Liver (tissue), 9 donors: ENCODE data around the gene PTPRC. TPM values are rescaled to one million over a fixed set of nuclear protein-coding genes. Genes with fewer than 3 reads are reported as not detected.

Source experiments
- DNase-seq: peaks from one replicate; pipeline ENCODE4 v3.0.0-alpha.2; 2017; ENCODE audit warnings: low spot score
- H3K27ac ChIP-seq, 2 donors: one replicate each; pipeline ENCODE4 v1.7.0; 2013; ENCODE audit warnings: inconsistent platforms in 2 of 2, low read length in 2 of 2, control low read depth in 1 of 2, low read depth in 1 of 2, mild to moderate bottlenecking in 1 of 2
- H3K27me3 ChIP-seq, 4 donors: one replicate each; pipeline versions ENCODE4 v1.6.1 to v1.7.0; 2013; ENCODE audit warnings: low read length in 3 of 4, inconsistent platforms in 1 of 4, mild to moderate bottlenecking in 1 of 4, moderate library complexity in 1 of 4; ENCODE audit not compliant: control insufficient read depth in 4 of 4, insufficient read depth in 4 of 4
- H3K36me3 ChIP-seq, 4 donors: one replicate each; pipeline versions ENCODE4 v1.6.1 to v1.7.0; 2013; ENCODE audit warnings: low read length in 3 of 4, mild to moderate bottlenecking in 3 of 4, low read depth in 1 of 4, moderate library complexity in 1 of 4; ENCODE audit not compliant: control insufficient read depth in 4 of 4, insufficient read depth in 3 of 4
- H3K4me1 ChIP-seq, 4 donors: one replicate each; pipeline versions ENCODE4 v1.6.1 to v1.7.0; 2013; ENCODE audit warnings: low read length in 3 of 4, mild to moderate bottlenecking in 3 of 4, moderate library complexity in 1 of 4; ENCODE audit not compliant: control insufficient read depth in 4 of 4, insufficient read depth in 4 of 4
- H3K4me3 ChIP-seq, 3 donors: one replicate each; pipeline versions ENCODE4 v1.6.1 to v1.7.0; 2013; ENCODE audit warnings: low read length in 3 of 3, control low read depth in 1 of 3, low read depth in 1 of 3, mild to moderate bottlenecking in 1 of 3
- H3K9ac ChIP-seq, 2 donors: one replicate each; pipeline ENCODE4 v1.7.0; 2013; ENCODE audit warnings: low read length in 2 of 2, mild to moderate bottlenecking in 2 of 2, moderate library complexity in 2 of 2, control low read depth in 1 of 2, low read depth in 1 of 2
- H3K9me3 ChIP-seq, 4 donors: one replicate each; pipeline versions ENCODE4 v1.6.1 to v1.7.0; 2013; ENCODE audit warnings: low read length in 3 of 4; ENCODE audit not compliant: control insufficient read depth in 4 of 4
- ATF3 ChIP-seq: IDR thresholded peaks from 2 replicates; pipeline ENCODE4 v1.6.1; 2016; ENCODE audit warnings: antibody characterized with exemption
- CTCF ChIP-seq: fragments of 150-350 bp; IDR thresholded peaks from 2 replicates; pipeline ENCODE4 v1.5.1; 2017; ENCODE audit warnings: improper control_type of control experiment, low read depth, low read length; ENCODE audit not compliant: missing input control
- EGR1 ChIP-seq, 2 donors: IDR thresholded peaks; 2 replicates each; pipeline ENCODE4 v1.6.1; 2016 to 2018; ENCODE audit warnings: antibody characterized with exemption in 2 of 2, low read depth in 2 of 2
- FOXA2 ChIP-seq: IDR thresholded peaks from 2 replicates; pipeline ENCODE4 v1.6.1; 2016; ENCODE audit warnings: antibody characterized with exemption
- GABPA ChIP-seq, 2 donors: IDR thresholded peaks in 1 of 2; conservative IDR thresholded peaks in 1 of 2; 2 replicates each; pipeline ENCODE4 v1.6.1; 2016; ENCODE audit warnings: antibody characterized with exemption in 2 of 2, mild to moderate bottlenecking in 1 of 2, moderate library complexity in 1 of 2
- JUND ChIP-seq, 2 donors: IDR thresholded peaks; 2 replicates each; pipeline ENCODE4 v1.6.1; 2016; ENCODE audit warnings: antibody characterized with exemption in 2 of 2
- MAX ChIP-seq: IDR thresholded peaks from 2 replicates; pipeline ENCODE4 v1.6.1; 2016; ENCODE audit warnings: antibody characterized with exemption
- NR2F2 ChIP-seq: IDR thresholded peaks from 2 replicates; pipeline ENCODE4 v1.6.1; 2016; ENCODE audit warnings: antibody characterized with exemption
- RAD21 ChIP-seq, 2 donors: IDR thresholded peaks; 2 replicates each; pipeline ENCODE4 v1.6.1; 2016; ENCODE audit warnings: antibody characterized with exemption in 2 of 2, mild to moderate bottlenecking in 2 of 2
- REST ChIP-seq: IDR thresholded peaks from 2 replicates; pipeline ENCODE4 v1.6.1; 2016; ENCODE audit warnings: antibody characterized with exemption, mild to moderate bottlenecking
- RXRA ChIP-seq, 2 donors: IDR thresholded peaks; 2 replicates each; pipeline ENCODE4 v1.6.1; 2017 to 2018; ENCODE audit warnings: antibody characterized with exemption in 2 of 2, mild to moderate bottlenecking in 1 of 2
- SP1 ChIP-seq: IDR thresholded peaks from 2 replicates; pipeline ENCODE4 v1.6.1; 2018; ENCODE audit warnings: antibody characterized with exemption, mild to moderate bottlenecking
- TAF1 ChIP-seq: conservative IDR thresholded peaks from 2 replicates; pipeline ENCODE4 v1.6.1; 2016; ENCODE audit warnings: antibody characterized with exemption, mild to moderate bottlenecking
- YY1 ChIP-seq: IDR thresholded peaks from 2 replicates; pipeline ENCODE4 v1.6.1; 2016; ENCODE audit warnings: antibody characterized with exemption, mild to moderate bottlenecking
- ZBTB33 ChIP-seq: IDR thresholded peaks from 2 replicates; pipeline ENCODE4 v1.6.1; 2016; ENCODE audit warnings: antibody characterized with exemption
- WGBS: extraction: QIAGEN DNeasy Blood & Tissue Kit; methylation state at CpG from one replicate; pipeline ENCODE4 v1.1.7; 2013; 5-methylcytosine and 5-hydroxymethylcytosine counted together
- polyA plus RNA-seq, 2 donors: library from polyadenylated mRNA; stranded (reverse) in 1 of 2; unstranded in 1 of 2; fragments of 200-250 nt in 1 of 2; fragments of >200 nt in 1 of 2; fragmentation: Nextera tagmentation in 1 of 2; extraction: Ambion mirVana in 1 of 2; gene quantifications; one replicate each; pipeline versions ENCODE4 v1.2.1 to v1.2.3, GENCODE V29; 2013 to 2015
- total RNA-seq, 2 donors: library from RNA; depleted of rRNA; stranded (reverse); fragments of >200 nt; gene quantifications; one replicate each; pipeline ENCODE4 v1.2.3, GENCODE V29; 2014
- donor health status: healthy.
- donor health status: healthy.
- donor health status: healthy.
- donor health status: healthy.
- donor health status: healthy.

Gene PTPRC
- total and polyA plus RNA-seq, 4 donors: 5.8 to 34.1 (median 16.2) TPM

- Histone ChIP-seq H3K9ac (no peak overlapping the region), H3K36me3 (no peaks in the 10 kb centered on the region), H3K4me3 (no peak overlapping the region), H3K9me3 (no peaks in the 10 kb centered on the region), H3K4me1 (peaks cover 0 to 2% (median 0%) of the 10 kb centered on the region in 4 donors), H3K27ac (no peak overlapping the region), H3K27me3 (no peaks in the 10 kb centered on the region)
- DNase-seq: no peak
- no peak for TF ChIP-seq REST
- no peak for TF ChIP-seq YY1
- TF ChIP-seq TAF1: no peak
- TF ChIP-seq RXRA (IDR thresholded peaks at IDR 0.05): no peak
- TF ChIP-seq SP1: no peak
- TF ChIP-seq NR2F2: no peak
- TF ChIP-seq RAD21 (IDR thresholded peaks at IDR 0.05): no peak
- TF ChIP-seq MAX: no peak
- no peak for TF ChIP-seq CTCF
- WGBS: 40% methylated on average over 1 of the region's 1 CpG
These were observed 8.2 kb downstream of the PTPRC start for GRCh38 chr1:198647055-198647454.

- Histone ChIP-seq H3K27me3 (no peaks in the 10 kb centered on the region), H3K4me1 (peaks cover 0 to 2% (median 0%) of the 10 kb centered on the region in 4 donors), H3K9me3 (no peaks in the 10 kb centered on the region), H3K27ac (no peak overlapping the region), H3K36me3 (no peaks in the 10 kb centered on the region), H3K9ac (no peak overlapping the region), H3K4me3 (no peak overlapping the region)
- TF ChIP-seq MAX (no peak), SP1 (no peak), TAF1 (no peak), REST (no peak), EGR1 (IDR thresholded peaks at IDR 0.05; ENCODE audit: low read depth in 2 of 2) (no peak), CTCF (no peak), JUND (IDR thresholded peaks at IDR 0.05) (no peak), ZBTB33 (no peak), GABPA (IDR thresholded peaks at IDR 0.05 in 1 of 2, conservative IDR thresholded peaks at IDR 0.05 in 1 of 2) (no peak), NR2F2 (no peak), ATF3 (no peak), FOXA2 (no peak)
- no peak for DNase-seq
These were observed 9.8 kb downstream of the PTPRC start for GRCh38 chr1:198648592-198648991.
